Omental fat pad (tissue), 4 donors: ENCODE measurements around the gene DTX1. TPM values are rescaled to one million over a fixed set of nuclear protein-coding genes. Genes with fewer than 3 reads are reported as not detected.

Experiments used
- ATAC-seq: fragments of 150-250 bp; one replicate; pipeline ENCODE4 v1.9.1; 2016; ENCODE audit warnings: mild to moderate bottlenecking, moderate library complexity; ENCODE audit not compliant: low FRiP score
- DNase-seq: peaks from one replicate; pipeline ENCODE4 v3.0.0-alpha.2; 2019; ENCODE audit warnings: low spot score
- total RNA-seq, 4 donors: library from RNA; depleted of rRNA; stranded (reverse); fragments of >200 nt; gene quantifications; one replicate each; pipeline ENCODE4 v1.1.0, GENCODE V29; 2016
- TF ChIP-seq, protein P1 (sequence below), 3 donors: fragments of 450-650 bp; IDR thresholded peaks; one replicate each; pipeline ENCODE4 v1.5.1; 2016 to 2017; ENCODE audit warnings: antibody characterized with exemption in 3 of 3, mild to moderate bottlenecking in 3 of 3, moderate library complexity in 2 of 3

The DTX1 gene
- total RNA-seq, 4 donors from 2014 or later, result 30.1 to 80.9 (median 35.5) TPM

DNA sequence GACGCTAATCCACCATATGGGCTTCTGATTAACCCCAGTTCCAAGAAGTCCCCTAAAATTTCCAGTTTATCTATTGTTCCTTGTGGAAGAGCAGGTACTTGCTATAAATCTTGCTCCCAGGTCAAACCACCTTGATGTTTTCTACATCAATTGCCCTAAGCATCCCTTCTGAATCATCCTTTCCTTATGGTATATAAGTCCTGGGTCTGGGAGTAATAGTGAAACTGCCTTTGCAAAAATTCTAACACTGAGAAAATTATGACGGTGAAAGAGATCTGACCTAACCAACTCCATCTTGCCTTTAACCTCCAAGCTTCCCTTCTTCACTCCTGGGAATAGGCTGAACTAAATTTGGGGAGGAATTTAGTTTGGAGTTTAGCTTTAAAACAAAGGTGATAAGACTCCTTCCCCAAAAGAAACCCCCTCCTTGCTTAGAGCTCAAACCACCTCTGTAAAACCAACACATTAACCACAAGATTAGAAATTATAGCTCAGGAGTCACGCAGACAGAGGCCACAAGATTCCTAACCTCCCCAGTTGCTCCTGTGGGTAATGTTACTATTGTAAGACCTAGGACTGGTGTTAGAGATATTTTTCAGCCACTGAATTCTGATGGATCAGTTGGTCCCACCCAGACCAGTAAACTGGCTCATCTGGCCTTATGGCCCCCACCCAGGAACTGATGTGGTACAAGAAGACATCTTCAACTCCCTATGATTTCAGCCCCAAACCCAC lies 33.8 kb upstream of the DTX1 start:
- DNase-seq (no peak), ATAC-seq (no peak)
- TF ChIP-seq, protein P1, sequence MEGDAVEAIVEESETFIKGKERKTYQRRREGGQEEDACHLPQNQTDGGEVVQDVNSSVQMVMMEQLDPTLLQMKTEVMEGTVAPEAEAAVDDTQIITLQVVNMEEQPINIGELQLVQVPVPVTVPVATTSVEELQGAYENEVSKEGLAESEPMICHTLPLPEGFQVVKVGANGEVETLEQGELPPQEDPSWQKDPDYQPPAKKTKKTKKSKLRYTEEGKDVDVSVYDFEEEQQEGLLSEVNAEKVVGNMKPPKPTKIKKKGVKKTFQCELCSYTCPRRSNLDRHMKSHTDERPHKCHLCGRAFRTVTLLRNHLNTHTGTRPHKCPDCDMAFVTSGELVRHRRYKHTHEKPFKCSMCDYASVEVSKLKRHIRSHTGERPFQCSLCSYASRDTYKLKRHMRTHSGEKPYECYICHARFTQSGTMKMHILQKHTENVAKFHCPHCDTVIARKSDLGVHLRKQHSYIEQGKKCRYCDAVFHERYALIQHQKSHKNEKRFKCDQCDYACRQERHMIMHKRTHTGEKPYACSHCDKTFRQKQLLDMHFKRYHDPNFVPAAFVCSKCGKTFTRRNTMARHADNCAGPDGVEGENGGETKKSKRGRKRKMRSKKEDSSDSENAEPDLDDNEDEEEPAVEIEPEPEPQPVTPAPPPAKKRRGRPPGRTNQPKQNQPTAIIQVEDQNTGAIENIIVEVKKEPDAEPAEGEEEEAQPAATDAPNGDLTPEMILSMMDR (IDR thresholded peaks at IDR 0.05), result no peak

DNA sequence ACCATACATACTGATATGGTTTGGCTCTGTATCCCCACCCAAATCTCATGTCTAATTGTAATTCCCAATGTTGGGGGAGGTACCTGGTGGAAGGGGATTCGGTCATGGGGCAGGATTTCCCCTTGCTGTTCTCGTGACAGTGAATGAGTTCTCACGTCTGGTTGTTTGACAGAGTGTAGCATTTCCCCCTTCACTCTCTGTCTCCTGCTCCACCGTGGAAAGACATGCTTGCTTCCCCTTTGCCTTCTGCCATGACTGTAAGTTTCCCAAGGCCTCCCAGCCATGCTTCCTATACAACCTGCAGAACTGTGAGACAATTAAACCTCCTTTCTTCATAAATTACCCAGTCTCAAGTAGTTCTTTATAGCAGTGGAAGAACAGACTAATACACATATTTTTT lies 28.8 kb upstream of the DTX1 start:
- DNase-seq, result no peak
- TF ChIP-seq, protein P1 (IDR thresholded peaks at IDR 0.05), result no peak
- no peak for ATAC-seq

- DNase-seq, result no peak
- ATAC-seq, result peak; percentile 73
- TF ChIP-seq, protein P1 (IDR thresholded peaks at IDR 0.05), result peak in 1 of 3 donors; percentile 51
Measured at GRCh38 chr12:113030875-113031525, 25.5 kb upstream of the DTX1 start.

DNA sequence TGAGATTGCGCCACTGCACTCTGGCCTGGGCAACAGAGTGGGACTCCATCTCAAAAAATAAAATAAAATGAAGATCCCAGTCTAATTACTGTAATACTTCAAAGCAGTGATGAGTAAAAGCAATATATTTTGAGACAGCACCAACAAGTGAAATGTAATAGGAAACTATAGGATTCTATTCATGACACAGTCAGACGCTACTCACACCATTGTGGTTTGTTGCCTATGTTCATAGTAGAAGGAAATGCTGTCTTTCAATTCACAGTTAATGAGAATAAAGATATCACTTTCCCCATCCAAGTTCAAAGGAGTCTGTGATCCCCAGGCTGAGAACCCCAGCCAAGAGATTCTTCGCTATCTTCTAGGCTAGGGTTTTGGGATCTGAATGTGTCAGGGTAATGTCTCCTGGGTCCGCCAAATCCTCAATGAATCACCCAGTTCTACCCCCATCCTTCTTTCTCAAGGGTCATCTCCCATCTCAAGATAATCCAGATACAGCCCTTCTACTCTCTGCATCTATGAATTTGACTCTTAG lies 16.6 kb upstream of the DTX1 start:
- no peak for DNase-seq
- TF ChIP-seq, protein P1 (IDR thresholded peaks at IDR 0.05), result no peak
- ATAC-seq, result no peak

GRCh38 chr12:113040722-113041171 lies 15.8 kb upstream of the DTX1 start:
- DNase-seq (peak; percentile 37), ATAC-seq (peak; percentile 84)
- TF ChIP-seq, protein P1 (IDR thresholded peaks at IDR 0.05), result no peak

GRCh38 chr12:113041560-113041959 lies 15.0 kb upstream of the DTX1 start:
- DNase-seq (no peak), ATAC-seq (no peak)
- TF ChIP-seq, protein P1 (IDR thresholded peaks at IDR 0.05), result no peak
